AG04450 (cell line): Measurements from ENCODE around the gene RNF213. TPM values are rescaled to one million over a fixed set of nuclear protein-coding genes. Genes with fewer than 3 reads are reported as not detected.
A peak's percentile ranks its signal among the peaks of the same experiment; 100 is the strongest.

Experiments used
- CTCF ChIA-PET: fragments of 300-600, 350-600 bp; formaldehyde crosslinking; extraction: SDS; loops from one replicate; lab custom pipeline; 2022; ENCODE audit warnings: antibody characterized with exemption, inconsistent platforms; lab: Charles Lee
- POLR2A ChIA-PET: fragments of 350-600 bp; formaldehyde crosslinking; extraction: SDS; loops from one replicate; lab custom pipeline; 2021; ENCODE audit warnings: antibody characterized with exemption, inconsistent platforms; lab: Yijun Ruan, JAX
- DNase-seq: peaks from one replicate; pipeline ENCODE4 v3.0.0-alpha.2; 2011; ENCODE audit warnings: low read depth, low spot score
- H3K27ac ChIP-seq: one replicate; pipeline ENCODE4 v1.5.1; 2012; ENCODE audit warnings: low read depth, low read length, control low read depth
- H3K27me3 ChIP-seq: one replicate; pipeline ENCODE4 v1.6.0; 2012; ENCODE audit warnings: low read length; ENCODE audit not compliant: control insufficient read depth, insufficient read depth
- H3K4me3 ChIP-seq: 2 replicates; pipeline ENCODE4 v1.5.1; 2011; ENCODE audit warnings: mild to moderate bottlenecking, low read depth, low read length, control low read depth
- H3K9me3 ChIP-seq: 2 replicates; pipeline ENCODE4 v1.5.1; 2012; ENCODE audit warnings: low read length; ENCODE audit not compliant: control insufficient read depth, insufficient read depth
- polyA plus RNA-seq: library from polyadenylated mRNA; depleted of rRNA; stranded (reverse); fragments of >200 nt; gene quantifications from 2 replicates; pipeline ENCODE4 v1.2.3, GENCODE V29; 2011
- TF ChIP-seq, protein P1 (sequence below): IDR thresholded peaks from 2 replicates; pipeline ENCODE4 v1.5.1; 2011; ENCODE audit warnings: low read depth, low read length, control low read depth, inconsistent platforms

The RNF213 gene
- polyA plus RNA-seq, 1 experiment: 46.8 TPM

GRCh38 chr17:80260069-80260535, 550 bp upstream of the RNF213 start:
- ChIA-PET POLR2A (interaction anchor here (0.6 kb wide), 1 partner anchor 41 kb away, joined by 8 read pairs; no protein-coding TSS in a partner anchor), CTCF (no interaction called here)
- no peaks in the 10 kb centered on the region for H3K27me3 ChIP-seq
- H3K9me3 ChIP-seq: no peaks in the 10 kb centered on the region; the same call in 1 of the 2 replicates
- TF ChIP-seq, protein P1, sequence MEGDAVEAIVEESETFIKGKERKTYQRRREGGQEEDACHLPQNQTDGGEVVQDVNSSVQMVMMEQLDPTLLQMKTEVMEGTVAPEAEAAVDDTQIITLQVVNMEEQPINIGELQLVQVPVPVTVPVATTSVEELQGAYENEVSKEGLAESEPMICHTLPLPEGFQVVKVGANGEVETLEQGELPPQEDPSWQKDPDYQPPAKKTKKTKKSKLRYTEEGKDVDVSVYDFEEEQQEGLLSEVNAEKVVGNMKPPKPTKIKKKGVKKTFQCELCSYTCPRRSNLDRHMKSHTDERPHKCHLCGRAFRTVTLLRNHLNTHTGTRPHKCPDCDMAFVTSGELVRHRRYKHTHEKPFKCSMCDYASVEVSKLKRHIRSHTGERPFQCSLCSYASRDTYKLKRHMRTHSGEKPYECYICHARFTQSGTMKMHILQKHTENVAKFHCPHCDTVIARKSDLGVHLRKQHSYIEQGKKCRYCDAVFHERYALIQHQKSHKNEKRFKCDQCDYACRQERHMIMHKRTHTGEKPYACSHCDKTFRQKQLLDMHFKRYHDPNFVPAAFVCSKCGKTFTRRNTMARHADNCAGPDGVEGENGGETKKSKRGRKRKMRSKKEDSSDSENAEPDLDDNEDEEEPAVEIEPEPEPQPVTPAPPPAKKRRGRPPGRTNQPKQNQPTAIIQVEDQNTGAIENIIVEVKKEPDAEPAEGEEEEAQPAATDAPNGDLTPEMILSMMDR: no peak
- peak overlapping the region; percentile 60 for H3K4me3 ChIP-seq
- peak overlapping the region; percentile 57 for H3K27ac ChIP-seq
- no peak for DNase-seq

DNA sequence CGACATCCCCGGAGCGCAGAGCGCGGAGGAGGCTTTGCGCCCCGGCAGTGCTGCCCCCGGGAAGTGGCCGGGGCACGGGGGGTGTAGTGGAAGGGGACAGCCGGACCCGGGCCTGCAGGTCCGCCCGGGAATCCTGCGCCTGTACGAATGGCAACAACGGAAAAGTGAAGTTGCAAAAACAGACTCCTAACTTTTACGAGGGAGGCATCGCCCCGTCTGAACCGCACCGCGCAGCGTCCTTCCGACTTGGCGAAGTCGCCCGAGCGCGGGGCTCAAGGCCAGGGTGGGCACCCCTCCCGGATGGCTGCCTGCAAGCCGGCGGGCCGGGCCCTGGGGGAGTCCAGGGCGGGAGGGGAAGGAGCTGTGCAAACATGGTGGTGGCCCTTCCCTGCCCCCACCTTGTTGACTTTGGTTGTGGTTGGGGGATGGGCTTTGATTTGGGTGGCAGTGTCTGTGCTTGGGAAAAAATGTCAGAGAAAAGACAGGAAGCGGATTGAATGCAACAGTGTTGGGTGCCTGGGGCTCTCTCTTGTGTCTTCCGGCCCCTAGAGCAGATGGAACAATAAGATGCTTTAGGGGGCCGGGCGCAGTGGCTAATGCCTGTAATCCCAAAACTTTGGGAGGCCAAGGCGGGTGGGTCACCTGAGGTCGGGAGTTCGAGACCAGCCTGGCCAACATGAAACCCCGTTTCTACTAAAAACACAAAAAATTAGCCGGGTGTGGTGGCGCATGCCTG, 675 bp downstream of the RNF213 start:
- POLR2A ChIA-PET: interaction anchor here (0.6 kb wide), 1 partner anchor 175 kb away, joined by 3 read pairs; no protein-coding TSS in a partner anchor
- TF ChIP-seq, protein P1: no peak
- Histone ChIP-seq H3K4me3 (peak overlapping the region; percentile 79), H3K27ac (peak overlapping the region; percentile 68), H3K27me3 (no peaks in the 10 kb centered on the region), H3K9me3 (no peaks in the 10 kb centered on the region; the same call in 1 of the 2 replicates)
- CTCF ChIA-PET: interaction anchor here (0.8 kb wide), 1 partner anchor 160 kb away, joined by 3 read pairs; the partner anchor contains the start of gene GAA
- no peak for DNase-seq

DNA sequence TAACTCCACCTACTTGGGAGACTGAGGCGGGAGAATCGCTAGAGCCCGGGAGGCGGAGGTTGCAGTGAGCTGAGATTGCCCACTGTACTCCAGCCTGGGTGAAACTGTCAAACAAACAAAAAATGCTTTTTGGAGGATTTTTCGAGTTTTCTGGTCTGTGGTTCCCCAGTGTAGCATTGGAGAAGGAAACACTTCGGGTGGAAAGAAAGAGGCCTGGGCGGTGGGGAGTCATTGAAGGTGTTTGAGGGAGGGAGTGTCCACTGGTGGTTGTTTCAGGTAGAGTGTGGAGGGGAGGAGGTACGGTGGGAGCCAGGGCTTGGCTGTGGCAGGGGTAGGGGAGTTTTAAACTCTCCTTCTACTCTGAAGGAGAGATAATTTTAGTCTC, 1.2 kb downstream of the RNF213 start:
- CTCF ChIA-PET: interaction anchor here (0.8 kb wide), 1 partner anchor 160 kb away, joined by 3 read pairs; the partner anchor contains the start of gene GAA
- Histone ChIP-seq H3K27ac (no peak overlapping the region), H3K27me3 (no peaks in the 10 kb centered on the region), H3K9me3 (no peaks in the 10 kb centered on the region; the same call in 1 of the 2 replicates), H3K4me3 (peak overlapping the region; percentile 79)
- no peak for DNase-seq
- POLR2A ChIA-PET: interaction anchor here (0.6 kb wide), 1 partner anchor 176 kb away, joined by 3 read pairs; no protein-coding TSS in a partner anchor
- TF ChIP-seq, protein P1: no peak

- no peak for DNase-seq
- Histone ChIP-seq H3K4me3 (peak overlapping the region; percentile 79), H3K27ac (peak overlapping the region; percentile 31), H3K27me3 (no peaks in the 10 kb centered on the region), H3K9me3 (no peaks in the 10 kb centered on the region; the same call in 1 of the 2 replicates)
- ChIA-PET CTCF (interaction anchor here (0.8 kb wide), 1 partner anchor 161 kb away, joined by 3 read pairs; the partner anchor contains the start of gene GAA), POLR2A (interaction anchor here (0.6 kb wide), 1 partner anchor 169 kb away, joined by 8 read pairs; no protein-coding TSS in a partner anchor)
- TF ChIP-seq, protein P1: no peak
Measured at GRCh38 chr17:80262291-80262690, 1.6 kb downstream of the RNF213 start.
